ENCODE data around the gene PNCK. TPM values are rescaled to one million over a fixed set of nuclear protein-coding genes. Genes with fewer than 3 reads are reported as not detected.

PNCK gene
- total RNA-seq, 1 experiment from 2014 or later, result 26.8 TPM

DNA sequence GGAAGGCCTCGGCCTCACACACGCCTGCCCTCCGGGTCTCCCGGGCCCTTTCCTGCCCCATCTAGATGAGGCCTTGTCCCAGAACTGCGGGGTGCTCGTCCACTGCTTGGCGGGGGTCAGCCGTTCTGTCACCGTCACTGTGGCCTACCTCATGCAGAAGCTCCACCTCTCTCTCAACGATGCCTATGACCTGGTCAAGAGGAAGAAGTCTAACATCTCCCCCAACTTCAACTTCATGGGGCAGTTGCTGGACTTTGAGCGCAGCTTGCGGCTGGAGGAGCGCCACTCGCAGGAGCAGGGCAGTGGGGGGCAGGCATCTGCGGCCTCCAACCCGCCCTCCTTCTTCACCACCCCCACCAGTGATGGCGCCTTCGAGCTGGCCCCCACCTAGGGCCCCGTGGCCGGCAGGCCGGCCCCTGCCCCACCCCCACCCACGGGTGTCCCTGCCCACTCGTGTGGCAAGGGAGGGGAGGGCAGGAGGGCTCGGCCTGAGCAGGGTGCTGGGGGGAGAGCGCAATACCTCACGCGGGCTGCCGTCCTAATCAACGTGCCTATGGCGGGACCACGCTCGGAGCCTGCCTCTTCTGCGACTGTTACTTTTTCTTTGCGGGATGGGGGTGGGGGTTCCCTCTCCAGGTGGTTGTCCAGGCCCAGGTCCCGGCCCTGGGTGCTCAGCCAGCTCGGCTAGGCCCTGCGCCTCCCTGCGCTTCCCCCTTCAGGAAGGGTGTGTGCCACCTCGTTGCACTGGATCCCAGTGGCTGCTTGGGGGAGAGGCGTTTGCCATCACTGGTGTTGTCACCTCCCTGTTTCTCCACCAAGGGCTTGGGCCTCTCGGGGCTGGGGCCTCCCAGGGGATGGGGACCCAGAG lies 23.5 kb downstream of the PNCK start:
- Histone ChIP-seq H2BK15ac (ENCODE audit: low read depth, low read length) (no peak overlapping the region), H2BK20ac (ENCODE audit: low read depth, low read length, poor library complexity, severe bottlenecking) (no peak overlapping the region), H3K23ac (ENCODE audit: insufficient read length, low read depth, low read length) (no peak overlapping the region), H3K9me3 (ENCODE audit: control insufficient read depth, low read depth, low read length) (peaks cover 35% of the 10 kb centered on the region), H3K23me2 (ENCODE audit: insufficient read length, low read depth, low read length, poor library complexity, severe bottlenecking) (peaks cover 3% of the 10 kb centered on the region), H4K8ac (replicated peaks; ENCODE audit: insufficient read length, low read depth, low read length) (no peak overlapping the region), H3K4ac (ENCODE audit: low read depth, low read length) (no peak overlapping the region), H2AFZ (ENCODE audit: low read length) (no peak overlapping the region), H2BK120ac (ENCODE audit: low read depth, low read length, poor library complexity, severe bottlenecking) (no peak overlapping the region), H4K20me1 (ENCODE audit: control insufficient read depth, insufficient read depth, insufficient read length) (peaks cover 2% of the 10 kb centered on the region), H3K56ac (ENCODE audit: insufficient read length, low read depth, low read length) (no peak overlapping the region), H3K4me1 (ENCODE audit: insufficient read depth, low read length) (no peaks in the 10 kb centered on the region), H2BK12ac (ENCODE audit: insufficient read length, low read depth, low read length) (no peak overlapping the region), H2BK5ac (ENCODE audit: insufficient read length, low read length) (no peak overlapping the region), H3K9ac (ENCODE audit: extremely low read depth, insufficient read length, low read length) (no peak overlapping the region), H2AK5ac (ENCODE audit: insufficient read length, low read length) (no peak overlapping the region), H4K91ac (ENCODE audit: insufficient read length, low read depth, low read length) (no peak overlapping the region), H4K5ac (ENCODE audit: insufficient read length, low read depth, low read length) (no peak overlapping the region), H3K18ac (ENCODE audit: insufficient read length, low read depth, low read length) (no peak overlapping the region), H3K27ac (ENCODE audit: insufficient read length, low read depth, low read length) (no peak overlapping the region), H3K79me1 (ENCODE audit: insufficient read depth, low read depth, low read length, poor library complexity, severe bottlenecking) (no peaks in the 10 kb centered on the region), H3K14ac (ENCODE audit: insufficient read depth, low read length) (no peak overlapping the region), H3K4me2 (ENCODE audit: insufficient read depth, insufficient read length, low read length) (no peak overlapping the region), H3K27me3 (ENCODE audit: insufficient read depth, low read length) (peaks cover 32% of the 10 kb centered on the region), H3K79me2 (ENCODE audit: insufficient read depth, low read length) (no peaks in the 10 kb centered on the region), H3T11ph (ENCODE audit: low read length) (no peak overlapping the region)
- Mint-ChIP-seq H3K9me3 (peaks cover 62 to 68% of the 10 kb centered on the region in 2 experiments), H3K36me3 (ENCODE audit: insufficient read depth in 1 of 3, low read depth in 3 of 3) (peaks cover 0 to under 1% (median 0%) of the 10 kb centered on the region in 3 experiments; a peak in 3 of 7 replicates), H3K4me3 (no peak overlapping the region), H3K27ac (no peak overlapping the region), H3K4me1 (peaks cover 2 to 3% of the 10 kb centered on the region in 2 experiments; a peak in 1 of 4 replicates), H3K27me3 (ENCODE audit: low read depth) (peaks cover 45% of the 10 kb centered on the region)
- WGBS (ENCODE audit: extremely low coverage, insufficient read length, low lambda C conversion rate), result no CpG with 5 or more reads among the region's 41 CpGs
- TF ChIP-seq, protein P1, sequence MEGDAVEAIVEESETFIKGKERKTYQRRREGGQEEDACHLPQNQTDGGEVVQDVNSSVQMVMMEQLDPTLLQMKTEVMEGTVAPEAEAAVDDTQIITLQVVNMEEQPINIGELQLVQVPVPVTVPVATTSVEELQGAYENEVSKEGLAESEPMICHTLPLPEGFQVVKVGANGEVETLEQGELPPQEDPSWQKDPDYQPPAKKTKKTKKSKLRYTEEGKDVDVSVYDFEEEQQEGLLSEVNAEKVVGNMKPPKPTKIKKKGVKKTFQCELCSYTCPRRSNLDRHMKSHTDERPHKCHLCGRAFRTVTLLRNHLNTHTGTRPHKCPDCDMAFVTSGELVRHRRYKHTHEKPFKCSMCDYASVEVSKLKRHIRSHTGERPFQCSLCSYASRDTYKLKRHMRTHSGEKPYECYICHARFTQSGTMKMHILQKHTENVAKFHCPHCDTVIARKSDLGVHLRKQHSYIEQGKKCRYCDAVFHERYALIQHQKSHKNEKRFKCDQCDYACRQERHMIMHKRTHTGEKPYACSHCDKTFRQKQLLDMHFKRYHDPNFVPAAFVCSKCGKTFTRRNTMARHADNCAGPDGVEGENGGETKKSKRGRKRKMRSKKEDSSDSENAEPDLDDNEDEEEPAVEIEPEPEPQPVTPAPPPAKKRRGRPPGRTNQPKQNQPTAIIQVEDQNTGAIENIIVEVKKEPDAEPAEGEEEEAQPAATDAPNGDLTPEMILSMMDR (conservative IDR thresholded peaks at IDR 0.05), result no peak
- DNase-seq, result peak; percentile 19
